Measurements from ENCODE around the gene NUFIP2. TPM values are rescaled to one million over a fixed set of nuclear protein-coding genes. Genes with fewer than 3 reads are reported as not detected.

The NUFIP2 gene
- polyA plus RNA-seq, 1 donor: 37.1 TPM

DNA sequence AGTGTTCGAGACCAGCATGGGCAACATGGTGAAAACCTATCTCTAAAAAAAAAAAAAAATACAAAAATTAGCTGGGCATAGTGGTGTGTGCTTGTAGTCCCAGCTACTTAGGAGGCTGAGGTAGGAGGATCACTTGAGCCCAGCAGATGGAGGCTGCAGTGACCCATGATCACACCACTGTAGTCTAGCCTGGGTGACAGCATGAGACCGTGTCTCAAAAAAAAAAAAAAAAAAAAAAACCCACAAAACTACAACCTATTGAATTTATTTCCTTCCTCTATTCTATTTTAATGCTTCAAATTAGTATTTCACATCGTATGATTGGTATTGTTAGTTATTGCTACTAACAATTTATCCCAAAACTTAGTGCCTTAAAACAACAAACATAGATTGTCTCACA lies 9.4 kb upstream of the NUFIP2 start:
- Histone ChIP-seq H3K4me3 (ENCODE audit: low read length) (no peak overlapping the region), H3K27ac (ENCODE audit: low read length) (no peak overlapping the region), H3K36me3 (ENCODE audit: control insufficient read depth, insufficient read depth, low read length) (no peaks in the 10 kb centered on the region), H3K27me3 (ENCODE audit: control insufficient read depth, insufficient read depth, low read length) (no peaks in the 10 kb centered on the region), H3K9me3 (ENCODE audit: control insufficient read depth, low read depth, low read length) (no peaks in the 10 kb centered on the region), H3K4me1 (ENCODE audit: control insufficient read depth, insufficient read depth, low read length) (no peaks in the 10 kb centered on the region)
- DNase-seq: no peak
- no CpG with 5 or more reads among the region's 3 CpGs for WGBS (ENCODE audit: insufficient coverage, low lambda C conversion rate)

GRCh38 chr17:29299031-29299430 lies 5.1 kb upstream of the NUFIP2 start:
- Histone ChIP-seq H3K27ac (ENCODE audit: low read length) (no peak overlapping the region), H3K27me3 (ENCODE audit: control insufficient read depth, insufficient read depth, low read length) (no peaks in the 10 kb centered on the region), H3K9me3 (ENCODE audit: control insufficient read depth, low read depth, low read length) (no peaks in the 10 kb centered on the region), H3K36me3 (ENCODE audit: control insufficient read depth, insufficient read depth, low read length) (no peaks in the 10 kb centered on the region), H3K4me3 (ENCODE audit: low read length) (no peak overlapping the region), H3K4me1 (ENCODE audit: control insufficient read depth, insufficient read depth, low read length) (no peaks in the 10 kb centered on the region)
- WGBS (ENCODE audit: insufficient coverage, low lambda C conversion rate): no CpG with 5 or more reads among the region's 2 CpGs
- DNase-seq: no peak

DNA sequence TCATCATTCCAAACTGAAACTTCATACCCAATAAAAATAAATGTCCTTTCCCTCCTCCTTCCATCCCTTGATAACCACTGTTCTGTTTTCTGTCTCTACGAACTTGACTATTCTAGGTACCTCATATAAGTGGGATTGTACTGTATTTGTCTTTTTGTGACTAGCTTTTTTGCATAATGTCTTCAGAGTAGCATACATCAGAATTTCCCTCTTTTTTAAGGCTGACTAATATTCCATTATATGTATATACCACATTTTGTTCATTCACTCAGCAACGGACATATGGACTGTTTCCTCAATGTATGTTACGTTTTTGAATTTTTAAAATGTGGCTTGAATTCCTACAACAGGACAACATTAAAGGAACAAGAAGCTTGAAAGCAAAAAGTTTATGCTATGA lies 1.5 kb upstream of the NUFIP2 start:
- DNase-seq: no peak
- 93% methylated on average over 3 of the region's 3 CpGs for WGBS (ENCODE audit: insufficient coverage, low lambda C conversion rate)
- Histone ChIP-seq H3K36me3 (ENCODE audit: control insufficient read depth, insufficient read depth, low read length) (no peaks in the 10 kb centered on the region), H3K27me3 (ENCODE audit: control insufficient read depth, insufficient read depth, low read length) (no peaks in the 10 kb centered on the region), H3K27ac (ENCODE audit: low read length) (no peak overlapping the region), H3K9me3 (ENCODE audit: control insufficient read depth, low read depth, low read length) (peaks cover 3% of the 10 kb centered on the region), H3K4me1 (ENCODE audit: control insufficient read depth, insufficient read depth, low read length) (peaks cover 6% of the 10 kb centered on the region), H3K4me3 (ENCODE audit: low read length) (no peak overlapping the region)

- Histone ChIP-seq H3K9me3 (ENCODE audit: control insufficient read depth, low read depth, low read length) (peaks cover 3% of the 10 kb centered on the region), H3K4me3 (ENCODE audit: low read length) (peak overlapping the region; percentile 92), H3K27me3 (ENCODE audit: control insufficient read depth, insufficient read depth, low read length) (no peaks in the 10 kb centered on the region), H3K36me3 (ENCODE audit: control insufficient read depth, insufficient read depth, low read length) (no peaks in the 10 kb centered on the region), H3K27ac (ENCODE audit: low read length) (peak overlapping the region; percentile 95), H3K4me1 (ENCODE audit: control insufficient read depth, insufficient read depth, low read length) (peaks cover 9% of the 10 kb centered on the region)
- 0% methylated on average over 1 of the region's 2 CpGs for WGBS (ENCODE audit: insufficient coverage, low lambda C conversion rate)
- no peak for DNase-seq
These were observed 592 bp upstream of the NUFIP2 start for GRCh38 chr17:29294580-29294900.

- H3K27me3 ChIP-seq (ENCODE audit: control insufficient read depth, insufficient read depth, low read length): no peaks in the 10 kb centered on the region
- H3K27ac ChIP-seq (ENCODE audit: low read length): peak overlapping the region; percentile 96
- peaks cover 9% of the 10 kb centered on the region for H3K4me1 ChIP-seq (ENCODE audit: control insufficient read depth, insufficient read depth, low read length)
- H3K4me3 ChIP-seq (ENCODE audit: low read length): peak overlapping the region; percentile 92
- H3K9me3 ChIP-seq (ENCODE audit: control insufficient read depth, low read depth, low read length): peaks cover 3% of the 10 kb centered on the region
- peak; percentile 52 to 79 for DNase-seq
- peaks cover 6% of the 10 kb centered on the region for H3K36me3 ChIP-seq (ENCODE audit: control insufficient read depth, insufficient read depth, low read length)
- WGBS (ENCODE audit: insufficient coverage, low lambda C conversion rate): no CpG with 5 or more reads among the region's 54 CpGs
These were observed 707 bp downstream of the NUFIP2 start for GRCh38 chr17:29292992-29293889.

- Histone ChIP-seq H3K27me3 (ENCODE audit: control insufficient read depth, insufficient read depth, low read length) (no peaks in the 10 kb centered on the region), H3K4me3 (ENCODE audit: low read length) (peak overlapping the region; percentile 92), H3K9me3 (ENCODE audit: control insufficient read depth, low read depth, low read length) (peaks cover 3% of the 10 kb centered on the region), H3K27ac (ENCODE audit: low read length) (peak overlapping the region; percentile 96), H3K4me1 (ENCODE audit: control insufficient read depth, insufficient read depth, low read length) (peaks cover 9% of the 10 kb centered on the region), H3K36me3 (ENCODE audit: control insufficient read depth, insufficient read depth, low read length) (peaks cover 6% of the 10 kb centered on the region)
- peak; percentile 33 to 73 for DNase-seq
- 0% methylated on average over 2 of the region's 77 CpGs for WGBS (ENCODE audit: insufficient coverage, low lambda C conversion rate)
These were observed 1.6 kb downstream of the NUFIP2 start for GRCh38 chr17:29292071-29292991.

DNA sequence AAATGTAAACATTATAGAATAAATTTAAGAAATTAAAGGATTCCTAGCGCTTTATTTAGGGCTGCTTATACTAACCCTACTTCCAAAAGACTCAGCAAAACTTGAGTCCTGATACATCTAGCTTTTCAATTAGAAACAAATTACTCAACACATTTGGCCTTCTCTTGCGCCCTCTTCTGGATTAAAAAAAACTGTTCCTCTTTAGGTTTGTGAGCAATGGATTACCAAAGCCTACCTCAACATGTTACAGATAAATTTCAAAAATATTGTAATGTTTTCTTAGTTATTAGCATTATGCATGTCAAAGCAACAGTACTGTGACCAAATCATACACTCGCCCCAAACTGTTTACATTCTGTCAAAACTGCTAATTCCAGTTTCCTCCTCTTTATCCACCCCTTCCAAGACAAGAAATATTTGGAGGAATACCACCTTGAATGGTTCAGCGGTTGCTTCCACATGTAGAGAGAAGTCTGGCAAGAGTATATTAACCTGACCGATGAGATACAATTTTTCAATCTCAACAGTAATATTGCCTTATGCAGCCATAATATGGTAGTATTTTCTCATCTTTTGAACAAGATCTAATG lies 2.7 kb downstream of the NUFIP2 start:
- H3K27ac ChIP-seq (ENCODE audit: low read length): peak overlapping the region; percentile 84
- H3K27me3 ChIP-seq (ENCODE audit: control insufficient read depth, insufficient read depth, low read length): no peaks in the 10 kb centered on the region
- peaks cover 3% of the 10 kb centered on the region for H3K9me3 ChIP-seq (ENCODE audit: control insufficient read depth, low read depth, low read length)
- peaks cover 9% of the 10 kb centered on the region for H3K4me1 ChIP-seq (ENCODE audit: control insufficient read depth, insufficient read depth, low read length)
- 20% methylated on average over 1 of the region's 5 CpGs for WGBS (ENCODE audit: insufficient coverage, low lambda C conversion rate)
- DNase-seq: peak; percentile 33 to 63
- peaks cover 16% of the 10 kb centered on the region for H3K36me3 ChIP-seq (ENCODE audit: control insufficient read depth, insufficient read depth, low read length)
- peak overlapping the region; percentile 74 for H3K4me3 ChIP-seq (ENCODE audit: low read length)

DNA sequence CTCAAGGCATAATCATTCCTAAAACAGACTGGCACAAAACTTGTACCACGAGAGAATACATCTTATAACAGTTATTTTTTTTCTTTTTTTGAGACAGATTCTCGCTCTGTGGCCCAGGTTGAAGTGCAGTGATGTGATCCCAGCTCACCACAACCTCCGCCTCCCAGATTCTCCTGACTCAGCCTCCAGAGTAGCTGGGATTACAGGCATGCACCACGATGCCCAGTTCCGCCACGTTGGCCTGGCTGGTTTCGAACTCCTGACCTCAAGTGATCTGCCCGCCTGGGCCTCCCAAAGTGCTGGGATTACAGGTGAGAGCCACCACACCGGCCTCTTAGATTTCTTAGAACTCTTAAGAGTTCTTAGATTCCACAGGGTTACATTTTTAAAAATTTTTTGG lies 4.1 kb downstream of the NUFIP2 start:
- Histone ChIP-seq H3K27ac (ENCODE audit: low read length) (no peak overlapping the region), H3K4me1 (ENCODE audit: control insufficient read depth, insufficient read depth, low read length) (peaks cover 9% of the 10 kb centered on the region)

DNA sequence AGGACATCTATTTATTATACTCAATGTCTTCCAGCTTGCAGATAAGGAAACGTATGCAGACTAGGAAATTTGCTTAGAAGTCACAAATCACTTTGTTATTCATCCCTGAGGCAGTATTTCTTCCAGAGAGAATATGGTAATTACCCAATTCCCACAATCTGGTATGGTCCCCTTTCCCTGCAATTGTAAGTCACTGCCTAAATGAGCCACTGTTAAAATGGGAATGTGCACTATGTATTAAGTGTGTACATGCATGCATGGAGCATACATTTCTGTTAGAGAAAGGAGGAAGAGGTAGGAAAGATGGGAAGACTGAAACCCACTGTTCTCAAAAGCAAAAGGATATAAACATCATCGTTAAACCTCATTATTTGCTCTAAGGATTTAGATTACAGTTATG lies 10.0 kb downstream of the NUFIP2 start:
- H3K9me3 ChIP-seq (ENCODE audit: control insufficient read depth, low read depth, low read length): peaks cover 2% of the 10 kb centered on the region
- H3K27me3 ChIP-seq (ENCODE audit: control insufficient read depth, insufficient read depth, low read length): no peaks in the 10 kb centered on the region
- no peak for DNase-seq
- H3K4me1 ChIP-seq (ENCODE audit: control insufficient read depth, insufficient read depth, low read length): no peaks in the 10 kb centered on the region
- WGBS (ENCODE audit: insufficient coverage, low lambda C conversion rate): 83% methylated on average over 1 of the region's 2 CpGs
- peaks cover 60% of the 10 kb centered on the region for H3K36me3 ChIP-seq (ENCODE audit: control insufficient read depth, insufficient read depth, low read length)
- no peak overlapping the region for H3K4me3 ChIP-seq (ENCODE audit: low read length)
- H3K27ac ChIP-seq (ENCODE audit: low read length): no peak overlapping the region

More for the DNA sequence above, 4.1 kb downstream of the NUFIP2 start:
- DNase-seq: no peak
- 100% methylated on average over 1 of the region's 9 CpGs for WGBS (ENCODE audit: insufficient coverage, low lambda C conversion rate)
- Histone ChIP-seq H3K9me3 (ENCODE audit: control insufficient read depth, low read depth, low read length) (peaks cover 3% of the 10 kb centered on the region), H3K4me3 (ENCODE audit: low read length) (no peak overlapping the region), H3K36me3 (ENCODE audit: control insufficient read depth, insufficient read depth, low read length) (peaks cover 25% of the 10 kb centered on the region), H3K27me3 (ENCODE audit: control insufficient read depth, insufficient read depth, low read length) (no peaks in the 10 kb centered on the region)

DNA sequence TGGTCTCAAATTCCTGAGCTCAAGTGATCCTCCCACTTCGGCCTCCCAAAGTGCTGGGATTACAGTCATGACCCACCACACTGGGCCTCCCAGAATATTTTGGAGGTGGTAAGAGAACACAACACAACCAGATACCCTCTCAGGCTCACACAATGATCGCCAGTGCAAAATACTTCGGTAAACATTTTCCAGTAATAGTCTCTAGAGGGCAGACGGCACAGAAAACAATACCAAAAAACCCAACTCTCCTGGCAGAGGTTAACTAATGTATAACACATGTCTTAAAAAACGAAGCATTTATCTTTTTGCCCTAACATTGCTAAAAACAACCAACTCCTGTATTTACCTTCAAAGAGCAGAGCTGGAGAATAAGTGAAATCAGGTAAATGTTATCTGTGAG lies 10.5 kb downstream of the NUFIP2 start:
- WGBS (ENCODE audit: insufficient coverage, low lambda C conversion rate): no CpG with 5 or more reads among the region's 5 CpGs
- Histone ChIP-seq H3K27me3 (ENCODE audit: control insufficient read depth, insufficient read depth, low read length) (no peaks in the 10 kb centered on the region), H3K4me1 (ENCODE audit: control insufficient read depth, insufficient read depth, low read length) (no peaks in the 10 kb centered on the region), H3K4me3 (ENCODE audit: low read length) (no peak overlapping the region), H3K36me3 (ENCODE audit: control insufficient read depth, insufficient read depth, low read length) (peaks cover 60% of the 10 kb centered on the region), H3K27ac (ENCODE audit: low read length) (no peak overlapping the region), H3K9me3 (ENCODE audit: control insufficient read depth, low read depth, low read length) (peaks cover 4% of the 10 kb centered on the region)
- DNase-seq: no peak

Data from large intestine (tissue), 3 donors.